Memory B cell (primary cell): ENCODE data around the gene MS4A18.
A peak's percentile ranks its signal among the peaks of the same experiment; 100 is the strongest.

Experiments
- ATAC-seq: fragments of 150-1000 bp; cut with Tn5 transposase; 2 replicates; pipeline ENCODE4 v1.10.0; 2021; ENCODE audit warnings: low read depth, mild to moderate bottlenecking, moderate library complexity
- DNase-seq, 2 donors: peaks; one replicate each; pipeline ENCODE4 v3.0.0; 2022; ENCODE audit warnings: low spot score in 2 of 2
- H3K27ac Mint-ChIP-seq: one replicate; pipeline ENCODE4 v1.8.0; 2022; ENCODE audit warnings: mild to moderate bottlenecking, moderate library complexity, mixed read lengths
- H3K27me3 Mint-ChIP-seq: one replicate; pipeline ENCODE4 v1.8.0; 2022; ENCODE audit warnings: mixed read lengths
- H3K36me3 Mint-ChIP-seq: one replicate; pipeline ENCODE4 v1.8.0; 2022; ENCODE audit warnings: mild to moderate bottlenecking, mixed read lengths
- H3K4me1 Mint-ChIP-seq: one replicate; pipeline ENCODE4 v1.8.0; 2022; ENCODE audit warnings: mixed read lengths
- H3K4me3 Mint-ChIP-seq: one replicate; pipeline ENCODE4 v1.8.0; 2022; ENCODE audit warnings: mild to moderate bottlenecking, moderate library complexity, mixed read lengths
- H3K9me3 Mint-ChIP-seq: one replicate; pipeline ENCODE4 v1.8.0; 2022; ENCODE audit warnings: mixed read lengths

Gene MS4A18

DNA sequence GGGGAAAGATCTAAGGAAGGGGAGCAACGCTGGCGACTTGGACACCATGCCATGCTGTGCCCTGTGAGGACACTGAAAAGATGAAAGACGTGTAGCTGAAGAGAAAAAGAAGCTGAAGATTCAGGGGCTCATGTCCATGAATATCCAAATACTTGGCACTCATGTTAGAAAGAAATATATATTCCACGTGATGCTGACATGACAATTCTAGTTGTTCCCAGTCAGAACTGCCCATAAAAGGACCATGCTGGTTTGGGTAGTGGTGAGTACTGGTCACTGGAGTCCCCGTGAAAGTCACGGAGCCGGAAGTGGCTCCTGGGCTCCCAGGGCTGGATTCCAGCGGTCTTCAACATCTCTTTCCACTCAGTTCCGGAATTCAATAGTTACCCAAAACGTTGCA, 42.0 kb downstream of the MS4A18 start:
- ATAC-seq (no peak), DNase-seq (no peak)
- no peak overlapping the region for H3K4me3 Mint-ChIP-seq
- H3K27ac Mint-ChIP-seq: no peak overlapping the region
- H3K9me3 Mint-ChIP-seq: no peaks in the 10 kb centered on the region
- H3K36me3 Mint-ChIP-seq: no peaks in the 10 kb centered on the region
- H3K27me3 Mint-ChIP-seq: peaks cover 29% of the 10 kb centered on the region
- peaks cover 18% of the 10 kb centered on the region for H3K4me1 Mint-ChIP-seq

DNA sequence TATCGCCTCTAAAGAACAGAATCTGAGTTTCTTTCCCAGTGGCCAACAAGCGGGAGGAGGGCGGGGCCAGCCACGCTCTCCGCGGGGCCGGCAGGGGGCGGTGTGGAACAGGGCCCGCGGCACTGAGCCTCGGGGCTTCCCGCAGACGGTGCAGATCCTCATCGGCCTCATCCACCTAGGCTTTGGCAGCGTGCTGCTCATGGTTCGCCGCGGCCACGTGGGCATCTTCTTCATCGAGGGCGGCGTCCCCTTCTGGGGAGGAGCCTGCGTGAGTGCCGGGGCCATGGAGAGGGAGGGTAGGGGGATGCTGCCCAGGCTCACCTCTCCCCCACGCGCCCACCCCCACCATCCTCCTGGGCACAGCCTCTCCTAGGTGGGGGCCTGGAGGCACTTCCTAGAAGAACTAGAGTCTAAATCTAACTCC, 42.9 kb downstream of the MS4A18 start:
- DNase-seq (no peak), ATAC-seq (peak; percentile 18)
- no peaks in the 10 kb centered on the region for H3K36me3 Mint-ChIP-seq
- H3K9me3 Mint-ChIP-seq: no peaks in the 10 kb centered on the region
- H3K4me3 Mint-ChIP-seq: no peak overlapping the region
- no peak overlapping the region for H3K27ac Mint-ChIP-seq
- H3K27me3 Mint-ChIP-seq: peaks cover 31% of the 10 kb centered on the region
- H3K4me1 Mint-ChIP-seq: peaks cover 18% of the 10 kb centered on the region

DNA sequence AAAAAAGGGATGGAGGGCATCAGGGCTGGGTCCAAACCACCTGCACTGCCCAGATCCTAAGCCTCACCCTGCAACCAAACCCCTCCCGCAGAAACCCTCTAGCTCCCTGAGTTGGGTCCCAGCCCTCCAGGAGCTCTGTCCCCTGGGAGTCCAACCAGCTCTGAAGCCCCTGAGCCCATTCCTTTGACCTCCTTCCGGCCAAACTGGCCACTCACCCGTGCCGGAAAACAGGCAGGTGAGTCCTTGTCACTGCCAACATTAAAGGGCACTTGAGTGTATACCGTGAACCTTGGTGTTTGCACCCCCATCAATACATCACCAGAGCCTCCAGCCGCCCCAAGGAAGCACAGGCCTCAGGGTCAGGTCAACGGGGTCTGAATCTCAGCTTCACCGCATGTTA, 43.7 kb downstream of the MS4A18 start:
- Mint-ChIP-seq H3K4me3 (no peak overlapping the region), H3K4me1 (peaks cover 11% of the 10 kb centered on the region), H3K27me3 (peaks cover 35% of the 10 kb centered on the region), H3K9me3 (no peaks in the 10 kb centered on the region), H3K36me3 (no peaks in the 10 kb centered on the region), H3K27ac (no peak overlapping the region)
- ATAC-seq (no peak), DNase-seq (no peak)

DNA sequence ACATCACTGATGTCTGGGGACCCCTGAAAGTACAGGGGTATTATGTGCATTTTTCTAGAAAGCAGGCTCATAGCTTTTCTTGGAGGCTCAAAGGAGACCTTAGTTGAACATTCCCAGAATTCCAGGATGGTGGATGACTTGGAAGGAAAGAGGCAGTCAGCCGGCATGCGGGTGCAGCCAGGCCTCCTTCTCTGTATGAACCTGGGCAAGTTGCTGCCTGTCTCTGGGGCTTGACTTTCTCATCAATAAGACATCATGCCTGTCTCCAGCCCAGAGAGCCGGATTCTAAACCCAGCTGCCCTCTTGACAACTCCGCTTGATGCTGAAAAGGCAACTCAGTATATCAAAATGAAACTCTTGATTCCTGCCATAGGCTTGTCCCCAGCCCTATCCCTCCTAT, 44.8 kb downstream of the MS4A18 start:
- no peaks in the 10 kb centered on the region for H3K36me3 Mint-ChIP-seq

DNA sequence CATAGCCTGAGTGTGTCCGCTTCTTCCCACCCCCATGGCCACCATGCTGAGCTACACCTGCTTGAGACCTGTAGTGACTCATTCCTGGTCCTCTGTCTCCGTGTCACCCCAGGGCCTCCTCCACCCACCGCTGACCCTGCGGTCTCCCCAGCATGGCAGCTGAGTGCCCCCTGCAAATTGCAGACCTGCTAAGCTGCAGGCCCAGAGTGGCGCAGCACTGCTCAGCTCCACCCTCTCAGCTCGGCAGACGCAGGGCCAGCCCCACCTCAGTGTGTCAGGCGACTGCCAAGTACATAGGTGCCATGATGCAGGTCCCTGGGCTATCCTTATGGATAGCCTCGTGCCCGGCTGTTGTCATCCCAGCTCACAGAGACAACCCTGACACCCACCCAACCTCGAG, 45.3 kb downstream of the MS4A18 start:
- H3K9me3 Mint-ChIP-seq: no peaks in the 10 kb centered on the region
- ATAC-seq (no peak), DNase-seq (no peak)
- H3K36me3 Mint-ChIP-seq: no peaks in the 10 kb centered on the region
- no peak overlapping the region for H3K4me3 Mint-ChIP-seq
- peaks cover 25% of the 10 kb centered on the region for H3K27me3 Mint-ChIP-seq
- H3K27ac Mint-ChIP-seq: no peak overlapping the region
- peaks cover 10% of the 10 kb centered on the region for H3K4me1 Mint-ChIP-seq

More for the DNA sequence above, 44.8 kb downstream of the MS4A18 start:
- peaks cover 5% of the 10 kb centered on the region for H3K4me1 Mint-ChIP-seq
- no peak for DNase-seq
- no peaks in the 10 kb centered on the region for H3K9me3 Mint-ChIP-seq
- H3K27ac Mint-ChIP-seq: no peak overlapping the region
- no peak overlapping the region for H3K4me3 Mint-ChIP-seq
- no peak for ATAC-seq
- H3K27me3 Mint-ChIP-seq: peaks cover 28% of the 10 kb centered on the region

DNA sequence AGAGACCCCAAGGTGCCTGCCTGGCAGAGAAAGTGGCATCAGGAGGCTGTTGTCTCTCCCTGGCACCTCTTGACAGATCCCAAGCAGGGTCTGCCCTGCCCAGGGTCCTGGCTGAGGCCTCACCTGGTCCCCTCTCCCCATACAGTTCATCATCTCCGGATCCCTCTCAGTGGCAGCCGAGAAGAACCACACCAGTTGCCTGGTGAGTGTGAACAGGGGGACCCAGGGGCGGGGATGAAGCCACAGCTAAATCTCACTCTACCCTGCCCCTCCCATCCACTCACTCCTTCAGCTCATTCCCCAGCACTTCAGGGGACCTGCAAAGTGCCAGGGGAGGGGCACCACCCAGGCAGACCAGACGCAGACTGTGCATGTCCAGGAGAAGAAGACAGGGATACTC, 46.6 kb downstream of the MS4A18 start:
- Mint-ChIP-seq H3K27ac (no peak overlapping the region), H3K4me3 (no peak overlapping the region), H3K36me3 (no peaks in the 10 kb centered on the region), H3K4me1 (peaks cover 10% of the 10 kb centered on the region), H3K9me3 (no peaks in the 10 kb centered on the region), H3K27me3 (peaks cover 23% of the 10 kb centered on the region)
- no peak for ATAC-seq
- no peak for DNase-seq

DNA sequence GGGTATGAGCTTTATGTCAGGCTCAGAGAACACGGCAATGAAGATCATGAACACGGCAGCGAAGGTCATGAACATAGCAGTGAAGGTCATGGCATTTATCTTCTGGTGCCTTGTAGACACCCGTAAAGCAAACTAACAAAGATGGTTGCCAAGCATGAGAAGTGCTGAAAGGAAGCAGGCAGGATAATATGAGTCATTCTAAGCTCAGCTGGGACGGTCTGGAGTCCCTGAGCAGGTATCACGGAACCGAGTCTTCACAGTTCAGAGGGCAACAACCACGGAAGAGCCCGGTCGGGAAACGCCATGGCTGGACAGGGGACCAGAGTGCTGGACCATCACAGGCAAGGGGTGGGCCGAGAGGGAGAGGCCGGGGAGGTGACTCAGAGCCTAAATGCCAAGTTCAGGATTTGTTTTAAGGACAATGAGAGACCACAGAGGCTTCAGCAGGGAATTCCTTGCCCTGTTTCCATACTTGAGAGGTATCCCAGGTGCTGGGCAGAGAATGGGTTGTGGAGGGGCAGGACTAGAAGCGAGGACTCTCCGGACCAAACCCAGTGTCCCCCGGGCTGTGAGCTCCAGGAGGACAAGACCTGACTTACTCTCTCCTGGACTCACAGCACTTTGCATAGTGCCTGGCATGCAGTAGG, 47.5 kb downstream of the MS4A18 start:
- Mint-ChIP-seq H3K27ac (no peak overlapping the region), H3K9me3 (no peaks in the 10 kb centered on the region), H3K4me1 (peaks cover 8% of the 10 kb centered on the region), H3K36me3 (no peaks in the 10 kb centered on the region), H3K27me3 (peaks cover 18% of the 10 kb centered on the region), H3K4me3 (no peak overlapping the region)
- DNase-seq: no peak
- no peak for ATAC-seq

DNA sequence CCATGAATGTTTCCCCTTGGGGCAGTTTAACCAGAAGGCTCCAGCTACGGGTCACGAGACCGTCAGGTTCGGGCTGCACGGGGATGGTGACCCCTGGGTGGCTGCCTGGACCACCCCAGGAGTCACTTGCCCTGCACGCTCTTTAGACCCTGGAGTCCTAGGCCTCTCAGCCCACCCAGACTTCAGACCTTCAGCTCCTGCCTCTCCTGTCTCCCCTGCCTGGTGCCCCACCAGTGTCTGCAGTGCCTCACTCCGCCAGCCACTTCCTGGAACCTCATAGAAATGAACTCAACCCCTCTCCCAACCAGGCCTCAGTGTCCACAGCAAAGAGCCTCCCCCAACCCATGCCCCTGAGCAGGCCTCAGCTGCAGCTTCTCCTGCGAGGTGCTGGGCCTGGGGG, 48.1 kb downstream of the MS4A18 start:
- Mint-ChIP-seq H3K36me3 (no peaks in the 10 kb centered on the region), H3K27ac (no peak overlapping the region), H3K9me3 (no peaks in the 10 kb centered on the region), H3K4me1 (peaks cover 7% of the 10 kb centered on the region), H3K4me3 (no peak overlapping the region), H3K27me3 (peaks cover 17% of the 10 kb centered on the region)
- DNase-seq (no peak), ATAC-seq (no peak)

DNA sequence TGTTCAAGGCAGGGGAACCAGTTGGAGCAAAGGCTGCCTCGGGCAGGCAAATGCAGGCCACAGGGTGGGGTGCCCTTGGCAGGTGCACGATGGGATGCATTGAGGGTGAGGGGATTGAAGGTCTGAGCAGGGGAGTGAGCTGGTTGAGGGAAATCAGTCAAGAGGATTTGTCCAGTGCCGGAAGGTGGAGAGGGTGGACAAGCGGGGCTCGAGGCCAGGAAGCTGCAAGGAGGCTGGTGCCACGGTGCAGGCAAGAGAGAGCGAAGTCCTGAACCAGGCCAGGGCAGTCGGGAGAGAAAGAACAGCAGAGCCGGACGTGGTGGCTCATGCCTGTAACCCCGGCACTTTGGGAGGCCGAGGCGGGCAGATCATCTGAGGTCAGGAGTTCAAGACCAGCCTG, 50.2 kb downstream of the MS4A18 start:
- Mint-ChIP-seq H3K4me3 (no peak overlapping the region), H3K9me3 (peaks cover 2% of the 10 kb centered on the region), H3K36me3 (no peaks in the 10 kb centered on the region), H3K4me1 (peaks cover 7% of the 10 kb centered on the region), H3K27ac (no peak overlapping the region), H3K27me3 (peaks cover 8% of the 10 kb centered on the region)
- DNase-seq: no peak
- no peak for ATAC-seq

DNA sequence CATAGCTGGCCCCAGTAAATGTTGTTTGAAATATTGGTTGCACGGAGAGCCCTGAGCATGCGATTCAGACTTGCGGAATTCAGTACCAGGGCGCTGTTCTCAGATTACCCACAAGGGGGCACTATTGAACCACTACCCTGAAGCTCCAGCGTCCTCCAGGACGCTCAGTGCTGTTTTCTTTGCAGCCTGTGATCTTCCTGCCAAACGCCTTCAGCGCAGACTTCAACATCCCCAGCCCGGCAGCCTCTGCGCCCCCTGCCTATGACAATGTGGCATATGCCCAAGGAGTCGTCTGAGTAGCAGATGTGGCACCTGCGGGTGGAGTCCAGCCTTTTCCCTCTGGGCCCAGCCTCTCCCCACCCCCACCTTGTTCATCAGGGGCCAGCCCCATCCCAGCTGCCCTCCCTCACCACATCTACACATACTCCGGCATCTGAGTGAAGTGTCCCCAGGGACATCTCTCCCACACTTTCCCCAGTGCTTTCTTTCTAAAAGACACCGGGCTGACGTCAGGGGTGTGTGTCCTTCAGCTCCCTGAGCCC, 51.0 kb downstream of the MS4A18 start:
- Mint-ChIP-seq H3K9me3 (peaks cover 2% of the 10 kb centered on the region), H3K27ac (no peak overlapping the region), H3K36me3 (no peaks in the 10 kb centered on the region), H3K4me1 (peaks cover 7% of the 10 kb centered on the region), H3K27me3 (peaks cover 7% of the 10 kb centered on the region), H3K4me3 (no peak overlapping the region)
- DNase-seq (peak; percentile 82), ATAC-seq (peak; percentile 94)

DNA sequence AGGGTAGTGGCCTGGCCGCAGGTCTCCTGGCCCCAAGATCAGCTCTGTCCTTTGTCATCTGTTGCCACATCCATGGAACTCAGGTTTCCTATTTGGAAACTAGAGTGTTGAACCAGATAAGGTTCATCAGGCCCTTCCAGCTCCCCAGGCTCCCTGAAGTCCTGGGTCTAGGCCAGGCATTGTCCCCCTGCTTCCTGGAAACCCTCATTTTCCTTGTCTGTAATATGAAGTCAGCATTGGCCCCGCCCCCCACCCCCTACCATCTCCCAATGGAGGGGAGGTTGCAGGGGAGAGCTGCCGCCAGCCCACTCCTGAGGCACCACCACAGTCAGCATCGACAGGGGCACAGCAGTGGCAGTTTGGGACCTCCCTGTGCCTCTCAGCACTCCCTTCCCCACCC, 51.6 kb downstream of the MS4A18 start:
- Mint-ChIP-seq H3K9me3 (peaks cover 2% of the 10 kb centered on the region), H3K4me3 (no peak overlapping the region), H3K36me3 (no peaks in the 10 kb centered on the region), H3K4me1 (peaks cover 7% of the 10 kb centered on the region), H3K27me3 (peaks cover 7% of the 10 kb centered on the region), H3K27ac (no peak overlapping the region)
- DNase-seq (no peak), ATAC-seq (no peak)

DNA sequence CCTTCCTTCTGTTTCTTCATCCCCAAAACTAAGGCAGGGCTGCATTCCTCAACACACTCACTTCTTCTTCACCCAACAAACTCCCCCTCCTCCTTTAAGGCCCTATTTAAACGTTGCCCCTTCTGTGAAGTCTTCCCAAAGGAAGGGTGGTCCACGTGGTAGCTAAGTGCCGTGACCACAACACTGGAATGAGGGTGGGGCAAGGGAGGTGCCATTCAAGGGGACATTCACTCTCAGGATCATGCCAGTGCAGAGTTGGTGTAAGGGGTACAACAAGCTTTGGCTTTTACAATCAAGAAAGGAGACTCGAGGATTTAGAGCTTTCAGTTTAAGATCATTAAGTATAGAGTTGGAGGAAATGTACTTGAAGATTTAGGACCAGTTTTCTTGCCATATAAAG, 52.6 kb downstream of the MS4A18 start:
- no peak for ATAC-seq
- Mint-ChIP-seq H3K36me3 (no peaks in the 10 kb centered on the region), H3K27me3 (peaks cover 3% of the 10 kb centered on the region), H3K27ac (no peak overlapping the region), H3K9me3 (peaks cover 2% of the 10 kb centered on the region), H3K4me1 (peaks cover 5% of the 10 kb centered on the region), H3K4me3 (no peak overlapping the region)
- DNase-seq: no peak

DNA sequence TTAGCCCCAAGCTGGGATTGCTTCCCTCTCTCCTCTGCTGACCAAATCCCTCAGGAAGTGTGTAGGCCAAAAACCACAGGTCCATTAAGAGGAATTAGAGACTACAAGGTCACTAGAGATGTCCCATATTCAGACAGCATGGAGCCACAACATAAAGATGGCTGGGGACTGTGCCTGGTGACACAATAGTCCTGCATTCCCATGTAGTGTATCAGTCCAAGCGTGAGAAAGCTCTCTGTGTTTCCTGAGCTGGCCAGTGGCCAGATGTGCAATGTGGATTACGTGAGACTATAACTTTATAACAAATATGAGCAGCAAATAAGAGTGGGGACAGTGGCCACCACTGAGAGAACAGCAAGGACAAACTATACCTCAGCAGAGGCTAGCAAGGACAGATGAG, 53.1 kb downstream of the MS4A18 start:
- peaks cover 2% of the 10 kb centered on the region for H3K9me3 Mint-ChIP-seq
- peaks cover 5% of the 10 kb centered on the region for H3K4me1 Mint-ChIP-seq
- H3K4me3 Mint-ChIP-seq: no peak overlapping the region
- no peaks in the 10 kb centered on the region for H3K36me3 Mint-ChIP-seq
- H3K27me3 Mint-ChIP-seq: peaks cover 3% of the 10 kb centered on the region
- ATAC-seq (no peak), DNase-seq (no peak)
- H3K27ac Mint-ChIP-seq: no peak overlapping the region

DNA sequence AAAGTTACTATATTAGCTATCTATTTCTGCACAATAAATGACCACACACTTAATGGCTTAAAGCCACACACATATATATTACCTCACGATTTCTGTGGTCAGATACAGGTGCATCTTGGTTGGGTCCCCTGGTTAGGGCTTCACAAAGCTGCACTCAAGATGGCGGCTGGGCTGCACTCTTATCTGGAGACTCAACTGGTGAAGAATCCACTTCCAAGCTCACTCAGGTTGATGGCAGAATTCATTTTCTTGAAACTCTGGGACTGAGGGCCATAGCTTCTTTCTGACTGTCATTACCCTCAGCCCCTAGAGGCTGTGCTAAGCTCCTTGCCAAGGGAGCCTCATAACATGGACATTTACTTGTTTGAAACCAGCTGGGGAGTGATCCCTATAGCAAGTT, 55.5 kb downstream of the MS4A18 start:
- Mint-ChIP-seq H3K4me1 (no peaks in the 10 kb centered on the region), H3K36me3 (no peaks in the 10 kb centered on the region), H3K27ac (no peak overlapping the region), H3K4me3 (no peak overlapping the region), H3K9me3 (peaks cover 2% of the 10 kb centered on the region), H3K27me3 (no peaks in the 10 kb centered on the region)
- DNase-seq (no peak), ATAC-seq (no peak)

DNA sequence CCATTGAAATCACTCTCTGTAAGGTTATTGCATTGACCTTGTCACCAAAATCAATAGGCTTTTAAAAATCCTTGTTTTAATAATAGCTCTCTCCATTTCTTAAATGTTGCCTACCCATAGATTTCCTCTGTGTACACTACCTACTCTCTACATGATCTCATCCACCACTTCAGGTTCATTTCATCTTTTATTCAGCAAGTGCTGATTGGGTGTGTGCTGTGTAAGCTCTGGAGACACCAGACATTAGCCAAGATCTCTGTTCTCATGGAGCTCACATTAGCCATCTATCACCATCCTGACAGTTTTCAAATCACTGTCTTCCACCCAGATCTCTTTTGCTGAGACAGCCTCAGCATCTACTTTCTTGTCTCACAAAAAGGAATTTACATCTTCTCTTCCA, 56.3 kb downstream of the MS4A18 start:
- Mint-ChIP-seq H3K27ac (no peak overlapping the region), H3K36me3 (no peaks in the 10 kb centered on the region), H3K9me3 (peaks cover 2% of the 10 kb centered on the region), H3K4me3 (no peak overlapping the region), H3K27me3 (no peaks in the 10 kb centered on the region), H3K4me1 (no peaks in the 10 kb centered on the region)
- DNase-seq (no peak), ATAC-seq (no peak)
